Measurements from ENCODE around the gene SRSF2.

Gene SRSF2

GRCh38 chr17:76737676-76738467 lies 741 bp upstream of the SRSF2 start, which contains the start of gene MFSD11:
Gene MFSD11 (plus strand): TSS chr17:76738119. CDS start chr17:76738353, 234 bp downstream.
- no peak for TF ChIP-seq CTCF (IDR thresholded peaks at IDR 0.05; ENCODE audit: low read depth, low read length, missing control alignments)
- peak; percentile 75 for DNase-seq (ENCODE audit: low read depth)
- H3K4me3 ChIP-seq (ENCODE audit: low read depth, low read length) = peak within 1 kb of the TSS; percentile 99

GRCh38 chr17:76736349-76737081 lies 616 bp downstream of the SRSF2 start:
- peak overlapping the region; percentile 99 for H3K4me3 ChIP-seq (ENCODE audit: low read depth, low read length)
- TF ChIP-seq CTCF (IDR thresholded peaks at IDR 0.05; ENCODE audit: low read depth, low read length, missing control alignments) = peak; percentile 12
- DNase-seq (ENCODE audit: low read depth) = no peak

GRCh38 chr17:76735586-76736348 lies 1.4 kb downstream of the SRSF2 start:
- peak overlapping the region; percentile 99 for H3K4me3 ChIP-seq (ENCODE audit: low read depth, low read length)
- no peak for TF ChIP-seq CTCF (IDR thresholded peaks at IDR 0.05; ENCODE audit: low read depth, low read length, missing control alignments)
- DNase-seq (ENCODE audit: low read depth) = no peak

- TF ChIP-seq CTCF (IDR thresholded peaks at IDR 0.05; ENCODE audit: low read depth, low read length, missing control alignments) = no peak
- DNase-seq (ENCODE audit: low read depth) = no peak
- H3K4me3 ChIP-seq (ENCODE audit: low read depth, low read length) = peak overlapping the region; percentile 99
Observed at GRCh38 chr17:76735006-76735405, 2.1 kb downstream of the SRSF2 start.

GRCh38 chr17:76734080-76734840 lies 2.9 kb downstream of the SRSF2 start:
- H3K4me3 ChIP-seq (ENCODE audit: low read depth, low read length) = peak overlapping the region; percentile 99
- no peak for DNase-seq (ENCODE audit: low read depth)
- TF ChIP-seq CTCF (IDR thresholded peaks at IDR 0.05; ENCODE audit: low read depth, low read length, missing control alignments) = no peak

- H3K4me3 ChIP-seq (ENCODE audit: low read depth, low read length) = peak overlapping the region; percentile 99; the same call in 1 of the 2 replicates
- no peak for DNase-seq (ENCODE audit: low read depth)
- TF ChIP-seq CTCF (IDR thresholded peaks at IDR 0.05; ENCODE audit: low read depth, low read length, missing control alignments) = no peak
Observed at GRCh38 chr17:76733618-76733957, 3.5 kb downstream of the SRSF2 start.
